Measurements from ENCODE around the gene MYO5B.

GRCh38 chr18:50155406-50155805, 39.5 kb downstream of the MYO5B start:
- TF ChIP-seq JUND (IDR thresholded peaks at IDR 0.05; ENCODE audit: low read depth, low read length) (no peak), CBFB (IDR thresholded peaks at IDR 0.05; ENCODE audit: low read depth) (no peak), POLR2AphosphoS5 (IDR thresholded peaks at IDR 0.05; ENCODE audit: low read length) (no peak)
- TF ChIP-seq, protein P1, sequence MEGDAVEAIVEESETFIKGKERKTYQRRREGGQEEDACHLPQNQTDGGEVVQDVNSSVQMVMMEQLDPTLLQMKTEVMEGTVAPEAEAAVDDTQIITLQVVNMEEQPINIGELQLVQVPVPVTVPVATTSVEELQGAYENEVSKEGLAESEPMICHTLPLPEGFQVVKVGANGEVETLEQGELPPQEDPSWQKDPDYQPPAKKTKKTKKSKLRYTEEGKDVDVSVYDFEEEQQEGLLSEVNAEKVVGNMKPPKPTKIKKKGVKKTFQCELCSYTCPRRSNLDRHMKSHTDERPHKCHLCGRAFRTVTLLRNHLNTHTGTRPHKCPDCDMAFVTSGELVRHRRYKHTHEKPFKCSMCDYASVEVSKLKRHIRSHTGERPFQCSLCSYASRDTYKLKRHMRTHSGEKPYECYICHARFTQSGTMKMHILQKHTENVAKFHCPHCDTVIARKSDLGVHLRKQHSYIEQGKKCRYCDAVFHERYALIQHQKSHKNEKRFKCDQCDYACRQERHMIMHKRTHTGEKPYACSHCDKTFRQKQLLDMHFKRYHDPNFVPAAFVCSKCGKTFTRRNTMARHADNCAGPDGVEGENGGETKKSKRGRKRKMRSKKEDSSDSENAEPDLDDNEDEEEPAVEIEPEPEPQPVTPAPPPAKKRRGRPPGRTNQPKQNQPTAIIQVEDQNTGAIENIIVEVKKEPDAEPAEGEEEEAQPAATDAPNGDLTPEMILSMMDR (IDR thresholded peaks at IDR 0.05 in 2 of 3, conservative IDR thresholded peaks at IDR 0.05 in 1 of 3; ENCODE audit: control insufficient read depth in 2 of 3, extremely low read depth in 1 of 3, insufficient read depth in 1 of 3, low read depth in 3 of 3, low read length in 3 of 3): no peak
